Hepatocyte (in vitro differentiated cells): Measurements from ENCODE around the gene ZNF385A.

Experiments
- CTCF ChIP-seq: fragments of 200-600 bp; sonication (generic); IDR thresholded peaks from 2 replicates; pipeline ENCODE4 v1.5.1; 2016; ENCODE audit warnings: antibody characterized with exemption, mild to moderate bottlenecking; ENCODE audit not compliant: poor library complexity
- EZH2 ChIP-seq: fragments of 200-600 bp; sonication (generic); IDR thresholded peaks from 2 replicates; pipeline ENCODE4 v1.6.1; 2016; ENCODE audit warnings: antibody characterized with exemption, mild to moderate bottlenecking, borderline replicate concordance

- TF ChIP-seq CTCF (no peak), EZH2 (no peak)
These were observed 25.4 kb downstream of the ZNF385A start for GRCh38 chr12:54358945-54359761.
